GM04504 (cell line): ENCODE measurements around the gene HOXA6.

Source experiments
- DNase-seq: peaks from one replicate; pipeline ENCODE4 v3.0.0-alpha.2; 2012; ENCODE audit warnings: low read depth

HOXA6 gene

GRCh38 chr7:27172823-27173510, 25.4 kb upstream of the HOXA6 start:
- peak; percentile 87 for DNase-seq

GRCh38 chr7:27172315-27172774, 24.8 kb upstream of the HOXA6 start:
- DNase-seq, result peak; percentile 40

GRCh38 chr7:27171637-27172314, 24.2 kb upstream of the HOXA6 start:
- DNase-seq, result peak; percentile 35

- DNase-seq, result peak; percentile 26
Observed at GRCh38 chr7:27171325-27171636, 23.7 kb upstream of the HOXA6 start.

GRCh38 chr7:27170426-27171324, 23.1 kb upstream of the HOXA6 start:
- peak; percentile 3 for DNase-seq

GRCh38 chr7:27169658-27170425, 22.3 kb upstream of the HOXA6 start:
- DNase-seq, result peak; percentile 29

- peak; percentile 53 for DNase-seq
Observed at GRCh38 chr7:27168265-27168947, 20.8 kb upstream of the HOXA6 start.

- DNase-seq, result peak; percentile 60
Observed at GRCh38 chr7:27167916-27168264, 20.3 kb upstream of the HOXA6 start.

GRCh38 chr7:27166531-27167505, 19.2 kb upstream of the HOXA6 start:
- DNase-seq, result peak; percentile 48

GRCh38 chr7:27165996-27166530, 18.5 kb upstream of the HOXA6 start:
- peak; percentile 90 for DNase-seq

- DNase-seq, result peak; percentile 95
Observed at GRCh38 chr7:27165089-27165995, 17.8 kb upstream of the HOXA6 start, which contains the start of gene HOXA9. Gene HOXA9, minus strand, starts transcription at chr7:27165537. Its CDS starts 80 bp downstream, at chr7:27165457.

- peak; percentile 20 for DNase-seq
Observed at GRCh38 chr7:27164367-27165088, 17.0 kb upstream of the HOXA6 start.

GRCh38 chr7:27164045-27164366, 16.4 kb upstream of the HOXA6 start:
- no peak for DNase-seq

- DNase-seq, result peak; percentile 8
Observed at GRCh38 chr7:27163288-27164044, 15.9 kb upstream of the HOXA6 start.

GRCh38 chr7:27162561-27163287, 15.2 kb upstream of the HOXA6 start:
- DNase-seq, result peak; percentile 10

- DNase-seq, result peak; percentile 16
Observed at GRCh38 chr7:27161721-27162560, 14.4 kb upstream of the HOXA6 start.
